PFSK-1 (cell line): ENCODE data around the gene MTMR12.

Experiments
- POLR2AphosphoS5 ChIP-seq: IDR thresholded peaks from 2 replicates; pipeline ENCODE4 v1.6.1; 2012; ENCODE audit warnings: low read depth, mild to moderate bottlenecking, control low read depth, low read length, moderate library complexity
- SIN3A ChIP-seq: IDR thresholded peaks from 2 replicates; pipeline ENCODE4 v1.6.1; 2012; ENCODE audit warnings: mild to moderate bottlenecking, low read length, moderate library complexity, borderline replicate concordance; ENCODE audit not compliant: insufficient read depth
- TAF1 ChIP-seq: IDR thresholded peaks from 2 replicates; pipeline ENCODE4 v1.6.1; 2012; ENCODE audit warnings: low read length, control low read depth, borderline replicate concordance; ENCODE audit not compliant: insufficient read depth
- TF ChIP-seq, protein P1 (sequence below), 2 experiments: IDR thresholded peaks; 2 replicates each; pipeline versions ENCODE4 v1.6.1 to v1.8.0; 2011 to 2012; ENCODE audit warnings: low read depth in 2 of 2, low read length in 2 of 2, control low read depth in 1 of 2, inconsistent platforms in 1 of 2, mild to moderate bottlenecking in 1 of 2, moderate library complexity in 1 of 2; ENCODE audit not compliant: insufficient read depth in 1 of 2

DNA sequence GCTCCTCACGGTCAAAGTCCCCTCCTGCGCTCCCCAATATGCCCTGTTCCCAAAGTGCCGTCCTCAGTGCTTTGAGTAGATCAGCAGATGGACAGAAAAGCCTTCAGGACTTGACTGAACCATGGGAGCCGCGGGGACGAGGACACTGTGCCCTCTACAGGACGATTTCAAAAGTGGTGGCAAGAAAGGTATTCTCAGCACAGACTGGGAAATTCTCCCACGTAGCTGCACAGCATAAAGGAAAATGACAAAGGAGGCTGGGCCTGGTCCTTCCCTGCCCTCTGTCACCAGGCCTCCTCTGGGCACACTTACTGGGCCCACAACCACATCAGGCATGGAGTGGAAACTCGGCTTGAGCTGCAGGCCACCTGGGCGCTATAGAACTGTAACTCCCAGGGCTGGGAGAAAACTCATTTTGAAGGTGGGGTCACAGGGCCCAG lies 16.7 kb upstream of the MTMR12 start:
- no peak for TF ChIP-seq POLR2AphosphoS5
- TF ChIP-seq SIN3A, result no peak
- TF ChIP-seq, protein P1, sequence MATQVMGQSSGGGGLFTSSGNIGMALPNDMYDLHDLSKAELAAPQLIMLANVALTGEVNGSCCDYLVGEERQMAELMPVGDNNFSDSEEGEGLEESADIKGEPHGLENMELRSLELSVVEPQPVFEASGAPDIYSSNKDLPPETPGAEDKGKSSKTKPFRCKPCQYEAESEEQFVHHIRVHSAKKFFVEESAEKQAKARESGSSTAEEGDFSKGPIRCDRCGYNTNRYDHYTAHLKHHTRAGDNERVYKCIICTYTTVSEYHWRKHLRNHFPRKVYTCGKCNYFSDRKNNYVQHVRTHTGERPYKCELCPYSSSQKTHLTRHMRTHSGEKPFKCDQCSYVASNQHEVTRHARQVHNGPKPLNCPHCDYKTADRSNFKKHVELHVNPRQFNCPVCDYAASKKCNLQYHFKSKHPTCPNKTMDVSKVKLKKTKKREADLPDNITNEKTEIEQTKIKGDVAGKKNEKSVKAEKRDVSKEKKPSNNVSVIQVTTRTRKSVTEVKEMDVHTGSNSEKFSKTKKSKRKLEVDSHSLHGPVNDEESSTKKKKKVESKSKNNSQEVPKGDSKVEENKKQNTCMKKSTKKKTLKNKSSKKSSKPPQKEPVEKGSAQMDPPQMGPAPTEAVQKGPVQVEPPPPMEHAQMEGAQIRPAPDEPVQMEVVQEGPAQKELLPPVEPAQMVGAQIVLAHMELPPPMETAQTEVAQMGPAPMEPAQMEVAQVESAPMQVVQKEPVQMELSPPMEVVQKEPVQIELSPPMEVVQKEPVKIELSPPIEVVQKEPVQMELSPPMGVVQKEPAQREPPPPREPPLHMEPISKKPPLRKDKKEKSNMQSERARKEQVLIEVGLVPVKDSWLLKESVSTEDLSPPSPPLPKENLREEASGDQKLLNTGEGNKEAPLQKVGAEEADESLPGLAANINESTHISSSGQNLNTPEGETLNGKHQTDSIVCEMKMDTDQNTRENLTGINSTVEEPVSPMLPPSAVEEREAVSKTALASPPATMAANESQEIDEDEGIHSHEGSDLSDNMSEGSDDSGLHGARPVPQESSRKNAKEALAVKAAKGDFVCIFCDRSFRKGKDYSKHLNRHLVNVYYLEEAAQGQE (IDR thresholded peaks at IDR 0.05; ENCODE audit: insufficient read depth in 1 of 2, low read depth in 2 of 2, low read length in 2 of 2), result no peak
- no peak for TF ChIP-seq TAF1
